GM18526 (cell line): ENCODE measurements around the gene NDRG3.

Experiments
- POLR2A ChIP-seq: IDR thresholded peaks from 3 replicates; pipeline ENCODE4 v1.6.1; 2011; ENCODE audit not compliant: insufficient read length; ENCODE audit errors: extremely low read depth

The NDRG3 gene

DNA sequence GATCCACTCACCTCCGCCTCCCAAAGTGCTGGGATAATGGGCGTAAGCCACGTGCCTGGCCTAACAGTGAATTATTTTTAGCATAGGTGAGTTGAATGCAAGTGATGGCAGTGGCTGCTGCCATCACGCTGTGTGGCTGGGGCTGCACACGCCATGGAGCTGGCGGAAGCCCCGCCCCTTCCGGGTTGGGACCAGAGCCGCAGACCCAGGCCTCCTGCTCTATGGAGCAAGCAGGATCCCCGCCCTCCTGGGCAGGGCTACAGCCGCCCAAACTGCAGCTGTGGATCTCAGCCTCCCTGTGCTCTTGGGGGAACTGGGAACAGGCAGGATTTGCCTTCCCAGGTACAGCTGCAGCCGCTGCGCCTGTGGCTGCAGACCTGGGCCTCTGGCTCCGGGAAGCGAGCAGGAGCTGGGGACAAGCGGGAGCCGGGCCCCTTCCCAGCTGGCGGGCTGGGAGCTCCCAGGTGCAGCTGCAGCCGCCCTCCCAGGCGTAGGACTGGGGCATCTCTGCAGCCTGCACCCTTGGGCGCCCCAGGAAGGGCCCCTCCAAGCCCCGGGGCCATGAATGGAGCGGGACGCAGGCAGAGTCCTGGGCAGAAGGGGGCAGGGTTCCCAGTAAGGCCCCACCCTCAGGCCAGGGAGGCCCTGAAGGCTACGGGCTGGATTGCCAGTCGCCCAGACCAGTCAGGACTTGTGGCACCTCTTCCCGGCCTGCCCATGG is 69.0 kb downstream of the NDRG3 start:
- TF ChIP-seq POLR2A: no peak

- no peak for TF ChIP-seq POLR2A
Measured at GRCh38 chr20:36672991-36673390, 72.9 kb downstream of the NDRG3 start.

GRCh38 chr20:36670665-36671357 is 75.1 kb downstream of the NDRG3 start:
- TF ChIP-seq POLR2A: no peak

DNA sequence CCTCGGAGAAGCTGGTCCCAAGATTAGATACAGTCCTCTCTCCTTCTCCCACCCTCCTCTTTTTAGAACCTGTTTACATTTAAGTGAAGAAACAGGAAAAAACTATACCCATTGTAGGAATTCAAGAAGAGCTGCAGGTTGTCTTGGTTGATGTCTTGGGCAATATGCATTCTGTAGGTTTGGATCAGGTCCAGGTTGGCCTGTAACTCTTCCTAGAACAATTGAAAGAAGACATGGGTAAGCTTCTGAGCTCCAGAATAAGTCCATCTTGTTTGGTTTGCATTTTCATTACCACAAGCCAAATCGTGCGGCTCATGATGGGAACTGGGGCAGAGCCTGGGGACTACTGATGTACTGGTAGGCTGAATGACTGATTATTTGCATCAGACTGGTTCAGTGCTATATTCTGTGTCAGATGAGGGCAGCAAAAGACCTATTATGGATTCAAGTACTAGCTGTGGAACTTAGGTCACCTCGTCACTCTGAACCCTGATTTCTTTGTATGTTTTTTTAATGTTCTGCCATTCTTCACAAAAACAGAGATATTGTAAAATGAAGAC is 79.6 kb downstream of the NDRG3 start:
- TF ChIP-seq POLR2A: no peak

DNA sequence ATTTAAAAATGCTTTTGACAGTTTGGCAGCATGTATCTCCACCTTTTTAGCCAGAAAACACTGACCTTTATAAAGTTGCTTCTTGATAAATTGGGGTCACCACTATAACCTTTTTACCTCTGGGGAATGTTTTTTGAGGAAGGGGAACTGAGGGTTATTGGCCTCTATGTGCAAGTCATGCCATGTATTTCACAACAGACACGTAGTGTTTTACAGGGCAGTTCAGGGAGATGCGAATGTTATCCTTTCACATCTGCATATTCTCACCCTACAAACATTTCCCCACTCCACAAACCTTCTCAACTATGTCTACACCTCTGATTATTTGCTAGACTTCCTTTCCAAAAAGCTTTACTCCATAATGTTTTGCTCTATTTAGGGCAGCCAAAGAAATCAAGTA is 82.9 kb downstream of the NDRG3 start:
- TF ChIP-seq POLR2A: no peak

- no peak for TF ChIP-seq POLR2A
Measured at GRCh38 chr20:36658300-36658699, 87.6 kb downstream of the NDRG3 start.

- no peak for TF ChIP-seq POLR2A
Measured at GRCh38 chr20:36656733-36657132, 89.2 kb downstream of the NDRG3 start.

GRCh38 chr20:36655004-36655403 is 90.9 kb downstream of the NDRG3 start:
- no peak for TF ChIP-seq POLR2A

DNA sequence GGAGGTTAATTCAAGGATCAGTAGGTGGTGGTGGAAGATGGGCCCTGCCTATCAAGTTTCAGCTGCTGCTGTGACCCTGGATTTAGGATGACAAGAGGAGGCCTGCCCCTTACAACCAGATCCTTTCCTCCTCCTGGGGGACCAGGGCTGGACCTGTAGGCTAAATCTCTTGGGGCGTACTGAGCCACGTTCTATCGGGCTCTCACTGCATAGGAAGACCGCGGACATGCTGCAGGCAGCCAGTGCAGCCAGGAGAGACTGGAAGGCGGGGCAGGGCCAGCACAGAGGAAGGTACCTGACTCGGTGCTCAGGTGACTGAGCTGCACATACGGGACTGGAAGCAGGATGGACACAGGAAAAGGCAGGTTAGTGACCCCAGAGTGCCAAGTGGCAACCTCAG is 91.4 kb downstream of the NDRG3 start:
- TF ChIP-seq POLR2A: no peak

DNA sequence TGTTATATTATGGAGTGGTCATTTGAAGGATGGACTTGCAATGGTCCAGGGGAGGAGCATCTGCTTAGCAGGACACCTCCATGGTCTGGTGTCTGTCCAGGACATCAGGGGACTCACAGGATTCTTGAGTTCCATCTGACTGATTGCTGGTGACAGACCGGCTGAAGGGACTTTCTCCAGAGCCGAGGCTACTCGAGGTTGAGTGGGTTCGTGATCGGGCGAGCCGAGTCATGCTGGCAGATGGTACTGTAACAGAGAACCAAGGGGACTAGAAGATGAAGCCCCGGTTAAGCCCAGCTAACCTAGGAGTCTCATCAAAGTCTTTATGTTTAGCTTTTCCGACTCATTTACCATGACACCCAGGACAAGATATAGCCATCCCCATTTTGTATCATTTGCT is 92.4 kb downstream of the NDRG3 start:
- TF ChIP-seq POLR2A: no peak

- no peak for TF ChIP-seq POLR2A
Measured at GRCh38 chr20:36647196-36648121, 98.4 kb downstream of the NDRG3 start.

DNA sequence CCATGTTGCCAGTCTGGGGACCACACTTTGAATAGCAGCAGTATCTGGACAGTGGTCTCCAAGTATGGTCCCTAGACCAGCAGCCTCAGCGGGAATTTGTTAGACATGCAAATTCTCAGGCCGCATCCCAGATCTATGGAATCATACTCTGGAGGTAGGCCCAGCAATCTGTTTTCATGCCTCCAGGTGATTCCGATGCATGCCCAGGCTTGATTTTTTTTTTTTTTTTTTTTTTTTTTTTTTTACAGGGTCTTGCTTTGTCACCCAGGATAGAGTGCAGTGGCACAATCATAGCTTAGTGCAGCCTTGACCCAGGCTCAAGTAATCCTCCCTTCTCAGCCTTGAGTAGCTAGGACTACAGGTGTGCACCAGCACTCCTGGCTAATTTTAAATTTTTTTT is 99.2 kb downstream of the NDRG3 start:
- no peak for TF ChIP-seq POLR2A

- TF ChIP-seq POLR2A: peak; percentile 19
Measured at GRCh38 chr20:36645998-36646397, 99.9 kb downstream of the NDRG3 start, which contains the start of gene SLA2. TSS of gene SLA2 (minus strand) at chr20:36646196. CDS start at chr20:36641335, 4,861 bp downstream.

- no peak for TF ChIP-seq POLR2A
Measured at GRCh38 chr20:36645353-36645752, 100.5 kb downstream of the NDRG3 start.

DNA sequence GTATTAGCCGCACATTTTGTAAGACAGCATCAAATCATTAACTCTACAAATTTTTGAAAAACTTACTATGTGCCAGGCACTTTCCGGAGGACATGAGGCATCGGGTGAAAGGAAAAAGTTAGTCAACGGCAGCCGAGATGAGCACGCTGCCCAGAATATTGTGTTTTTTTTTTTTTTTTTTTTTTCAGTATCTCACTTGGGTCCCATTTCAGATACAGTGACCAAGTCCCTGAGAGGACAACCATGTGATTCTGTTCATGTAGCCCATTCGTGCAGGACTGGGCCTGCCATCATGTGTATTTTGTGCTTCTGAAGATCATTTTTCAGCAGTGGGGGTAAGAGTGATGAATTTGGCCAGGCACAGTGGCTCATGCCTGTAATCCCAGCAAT is 101.2 kb downstream of the NDRG3 start:
- no peak for TF ChIP-seq POLR2A
